Caco-2 (cell line): ENCODE results near the gene PLEKHG1. TPM values are rescaled to one million over a fixed set of nuclear protein-coding genes. Genes with fewer than 3 reads are reported as not detected.

Experiments
- BruUV-seq: library from RNA; stranded (reverse); fragments of 400-500 nt; replicated peaks from 2 replicates; lab custom pipeline; 2021; lab: Mats Ljungman, UMichigan
- CTCF ChIA-PET: fragments of 300-600 bp; sonication (Branson Sonifier 250); formaldehyde crosslinking; loops from one replicate; lab custom pipeline; 2022; ENCODE audit warnings: antibody characterized with exemption; lab: Charles Lee
- POLR2A ChIA-PET: fragments of 300-600 bp; sonication (Branson Sonifier 250); formaldehyde crosslinking; loops from one replicate; lab custom pipeline; 2022; ENCODE audit warnings: antibody characterized with exemption; lab: Charles Lee
- DNase-seq, 2 experiments: peaks; one replicate each; pipeline versions ENCODE4 v3.0.0 to v3.0.0-alpha.2; 2020 to 2022
- H3K27me3 ChIP-seq: replicated peaks from 2 replicates; pipeline ENCODE4 v1.6.0; 2011; ENCODE audit warnings: low read length; ENCODE audit not compliant: control insufficient read depth, insufficient read depth
- H3K36me3 ChIP-seq: 2 replicates; pipeline ENCODE4 v1.5.1; 2011; ENCODE audit warnings: low read length; ENCODE audit not compliant: control insufficient read depth, insufficient read depth
- H3K4me1 ChIP-seq: fragments of 250-450 bp; sonication (Bioruptor Pico); 2 replicates; pipeline ENCODE4 v1.5.1; 2020; ENCODE audit warnings: mild to moderate bottlenecking
- H3K4me3 ChIP-seq: 2 replicates; pipeline ENCODE4 v1.5.1; 2011; ENCODE audit warnings: low read depth, mild to moderate bottlenecking, control low read depth, low read length
- H3K9me3 ChIP-seq: fragments of 250-450 bp; sonication (Bioruptor Pico); 2 replicates; pipeline ENCODE4 v1.5.1; 2020; ENCODE audit warnings: mild to moderate bottlenecking, moderate library complexity
- H3K27ac Mint-ChIP-seq: one replicate; pipeline ENCODE4 v1.8.0; 2022; ENCODE audit warnings: mixed read lengths; ENCODE audit not compliant: unreplicated experiment
- H3K27me3 Mint-ChIP-seq: one replicate; pipeline ENCODE4 v1.8.0; 2022; ENCODE audit warnings: mixed read lengths; ENCODE audit not compliant: insufficient read depth, unreplicated experiment
- H3K36me3 Mint-ChIP-seq: one replicate; pipeline ENCODE4 v1.8.0; 2022; ENCODE audit warnings: mild to moderate bottlenecking, mixed read lengths; ENCODE audit not compliant: insufficient read depth, unreplicated experiment
- H3K4me1 Mint-ChIP-seq: one replicate; pipeline ENCODE4 v1.8.0; 2022; ENCODE audit warnings: low read depth, mixed read lengths; ENCODE audit not compliant: unreplicated experiment
- H3K4me3 Mint-ChIP-seq: one replicate; pipeline ENCODE4 v1.8.0; 2022; ENCODE audit warnings: mild to moderate bottlenecking, moderate library complexity, mixed read lengths; ENCODE audit not compliant: unreplicated experiment
- H3K9me3 Mint-ChIP-seq: one replicate; pipeline ENCODE4 v1.8.0; 2022; ENCODE audit warnings: mixed read lengths; ENCODE audit not compliant: unreplicated experiment
- intact Hi-C: fragments of 100-400 bp; cut with micrococcal nuclease; formaldehyde crosslinking; loops from one replicate; pipeline ENCODE4 v1.10.0; 2022; ENCODE audit not compliant: unreplicated experiment
- total RNA-seq: library from RNA; stranded (reverse); gene quantifications from 2 replicates; pipeline ENCODE4 v1.2.3, GENCODE V29; 2022
- TF ChIP-seq, protein P1 (sequence below), 2 experiments: fragments of 200-600 bp in 1 of 2; IDR thresholded peaks; 1 replicate in 1 of 2; 2 replicates in 1 of 2; pipeline versions ENCODE4 v1.5.1 to v1.8.0; 2011 to 2022; ENCODE audit warnings: antibody characterized with exemption in 1 of 2, control low read depth in 1 of 2, inconsistent platforms in 1 of 2, low read depth in 1 of 2, low read length in 1 of 2, mild to moderate bottlenecking in 1 of 2, moderate library complexity in 1 of 2; ENCODE audit not compliant: insufficient read depth in 1 of 2, severe bottlenecking in 1 of 2, unreplicated experiment in 1 of 2

Gene PLEKHG1
- total RNA-seq, 1 experiment from 2014 or later: 35.0 TPM

DNA sequence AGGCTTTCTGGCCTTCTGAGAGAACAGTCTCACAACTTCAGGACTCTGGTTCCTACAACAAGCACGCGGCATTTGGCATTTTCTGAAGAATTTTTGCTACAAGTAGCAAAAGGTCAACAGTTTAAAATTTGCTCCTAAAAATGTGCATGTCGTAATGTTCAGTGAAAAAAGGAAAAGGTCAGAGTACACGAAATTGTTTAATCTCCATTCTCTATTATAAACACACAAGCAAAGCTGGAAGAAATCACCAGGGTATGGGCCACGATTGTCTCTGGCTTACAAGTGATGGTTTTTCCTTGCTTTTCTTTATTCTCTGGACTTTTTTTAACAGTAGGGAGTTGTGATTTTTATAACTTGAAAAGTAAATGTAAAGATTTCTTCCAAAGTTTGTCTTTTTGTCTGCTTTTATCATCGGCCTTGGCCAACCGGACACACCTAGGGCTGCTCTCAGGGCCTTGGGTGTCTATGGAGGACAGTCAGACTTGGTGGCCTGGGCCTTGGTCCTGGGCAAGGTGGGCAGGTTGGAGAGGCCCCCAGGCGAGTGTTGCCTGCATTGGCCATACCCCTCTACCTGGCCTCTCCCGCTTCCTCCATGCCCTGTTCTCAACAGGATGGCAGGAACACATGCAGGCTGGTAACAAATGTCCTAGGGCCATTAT lies 32.4 kb downstream of the PLEKHG1 start:
- BruUV-seq: no TSS peak
- Histone ChIP-seq H3K9me3 (no peaks in the 10 kb centered on the region), H3K36me3 (no peaks in the 10 kb centered on the region), H3K27me3 (no peaks in the 10 kb centered on the region), H3K4me3 (no peak overlapping the region), H3K4me1 (peaks cover 74% of the 10 kb centered on the region)
- POLR2A ChIA-PET: no interaction called here
- Mint-ChIP-seq H3K4me1 (peaks cover 55% of the 10 kb centered on the region), H3K27me3 (no peaks in the 10 kb centered on the region), H3K36me3 (peaks cover 5% of the 10 kb centered on the region), H3K9me3 (no peaks in the 10 kb centered on the region), H3K27ac (peak overlapping the region; percentile 64), H3K4me3 (no peak overlapping the region)
- TF ChIP-seq, protein P1, sequence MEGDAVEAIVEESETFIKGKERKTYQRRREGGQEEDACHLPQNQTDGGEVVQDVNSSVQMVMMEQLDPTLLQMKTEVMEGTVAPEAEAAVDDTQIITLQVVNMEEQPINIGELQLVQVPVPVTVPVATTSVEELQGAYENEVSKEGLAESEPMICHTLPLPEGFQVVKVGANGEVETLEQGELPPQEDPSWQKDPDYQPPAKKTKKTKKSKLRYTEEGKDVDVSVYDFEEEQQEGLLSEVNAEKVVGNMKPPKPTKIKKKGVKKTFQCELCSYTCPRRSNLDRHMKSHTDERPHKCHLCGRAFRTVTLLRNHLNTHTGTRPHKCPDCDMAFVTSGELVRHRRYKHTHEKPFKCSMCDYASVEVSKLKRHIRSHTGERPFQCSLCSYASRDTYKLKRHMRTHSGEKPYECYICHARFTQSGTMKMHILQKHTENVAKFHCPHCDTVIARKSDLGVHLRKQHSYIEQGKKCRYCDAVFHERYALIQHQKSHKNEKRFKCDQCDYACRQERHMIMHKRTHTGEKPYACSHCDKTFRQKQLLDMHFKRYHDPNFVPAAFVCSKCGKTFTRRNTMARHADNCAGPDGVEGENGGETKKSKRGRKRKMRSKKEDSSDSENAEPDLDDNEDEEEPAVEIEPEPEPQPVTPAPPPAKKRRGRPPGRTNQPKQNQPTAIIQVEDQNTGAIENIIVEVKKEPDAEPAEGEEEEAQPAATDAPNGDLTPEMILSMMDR (IDR thresholded peaks at IDR 0.05; ENCODE audit: insufficient read depth in 1 of 2, low read depth in 1 of 2, low read length in 1 of 2, severe bottlenecking in 1 of 2, unreplicated experiment in 1 of 2): no peak
- intact Hi-C loops: no loop called here
- DNase-seq: no peak
- CTCF ChIA-PET: no interaction called here

DNA sequence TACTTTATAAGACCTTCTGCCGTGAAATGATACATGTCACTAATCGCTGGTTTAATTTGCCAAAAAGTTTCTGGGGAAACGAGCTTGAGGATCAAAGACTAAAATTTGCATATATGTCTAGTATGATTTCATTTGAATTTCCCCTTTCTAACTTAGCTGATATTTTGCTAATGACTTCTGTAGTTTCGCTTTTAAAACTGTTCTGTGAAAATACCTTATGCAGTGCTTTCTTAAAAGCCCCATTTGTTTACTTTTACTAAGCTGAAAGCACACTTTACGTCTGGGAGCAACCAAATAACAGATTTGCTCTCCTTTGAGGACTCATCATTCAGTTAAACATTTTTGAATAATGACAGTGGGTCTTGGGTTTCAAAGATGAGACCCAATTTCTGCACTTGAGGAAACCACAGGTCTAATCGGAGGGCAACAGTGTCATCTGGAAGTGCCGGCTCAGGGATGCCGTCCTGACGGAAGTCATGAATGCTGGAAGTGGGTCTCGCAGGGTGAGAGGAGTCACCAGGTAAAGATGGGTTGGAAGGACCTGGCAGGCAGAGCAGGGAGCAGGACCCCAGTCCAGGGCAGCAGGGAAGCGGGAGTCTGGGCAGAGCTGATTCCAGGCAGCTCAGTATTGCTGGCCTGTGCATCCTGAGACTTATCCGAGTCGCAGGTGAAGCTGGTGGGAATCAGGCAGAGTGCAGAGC lies 33.2 kb downstream of the PLEKHG1 start:
- BruUV-seq: no TSS peak
- Mint-ChIP-seq H3K4me1 (peaks cover 60% of the 10 kb centered on the region), H3K27me3 (no peaks in the 10 kb centered on the region), H3K9me3 (no peaks in the 10 kb centered on the region), H3K27ac (peak overlapping the region; percentile 64), H3K36me3 (peaks cover 5% of the 10 kb centered on the region), H3K4me3 (peak overlapping the region; percentile 28)
- ChIA-PET CTCF (no interaction called here), POLR2A (no interaction called here)
- Histone ChIP-seq H3K36me3 (no peaks in the 10 kb centered on the region), H3K4me1 (peaks cover 73% of the 10 kb centered on the region), H3K4me3 (no peak overlapping the region), H3K9me3 (no peaks in the 10 kb centered on the region), H3K27me3 (no peaks in the 10 kb centered on the region)
- TF ChIP-seq, protein P1 (IDR thresholded peaks at IDR 0.05; ENCODE audit: insufficient read depth in 1 of 2, low read depth in 1 of 2, low read length in 1 of 2, severe bottlenecking in 1 of 2, unreplicated experiment in 1 of 2): no peak
- intact Hi-C loops: no loop called here
- DNase-seq: no peak

DNA sequence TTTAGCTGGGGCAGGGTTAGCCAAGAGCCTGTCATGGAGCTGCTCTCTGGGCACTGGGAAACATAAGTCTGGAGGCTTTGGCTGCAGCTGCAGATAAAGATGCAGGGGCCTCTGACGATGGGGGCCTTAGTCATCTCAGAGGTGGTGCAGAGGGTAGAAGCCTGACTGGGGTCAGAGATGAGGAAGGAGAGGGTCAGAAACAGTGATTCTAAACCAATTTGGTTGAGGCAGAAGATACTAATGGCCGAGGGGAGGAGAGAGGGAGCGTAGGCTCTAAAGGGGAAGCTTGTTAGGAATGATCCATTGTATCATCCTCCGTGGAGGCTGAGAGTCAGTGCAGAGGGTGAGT lies 33.8 kb downstream of the PLEKHG1 start:
- ChIA-PET CTCF (no interaction called here), POLR2A (no interaction called here)
- intact Hi-C loops: no loop called here
- H3K4me1 ChIP-seq: peaks cover 73% of the 10 kb centered on the region
- H3K4me1 Mint-ChIP-seq: peaks cover 60% of the 10 kb centered on the region
- H3K36me3 Mint-ChIP-seq: peaks cover 5% of the 10 kb centered on the region
- H3K9me3 Mint-ChIP-seq: no peaks in the 10 kb centered on the region
- no peaks in the 10 kb centered on the region for H3K27me3 Mint-ChIP-seq
- H3K36me3 ChIP-seq: no peaks in the 10 kb centered on the region
- H3K27me3 ChIP-seq: no peaks in the 10 kb centered on the region
- no peak overlapping the region for H3K4me3 ChIP-seq
- BruUV-seq: no TSS peak
- DNase-seq: no peak
- peak overlapping the region; percentile 28 for H3K4me3 Mint-ChIP-seq
- peak overlapping the region; percentile 64 for H3K27ac Mint-ChIP-seq
- no peaks in the 10 kb centered on the region for H3K9me3 ChIP-seq
- TF ChIP-seq, protein P1 (IDR thresholded peaks at IDR 0.05; ENCODE audit: insufficient read depth in 1 of 2, low read depth in 1 of 2, low read length in 1 of 2, severe bottlenecking in 1 of 2, unreplicated experiment in 1 of 2): no peak
